ENCODE data around the gene CPSF2. TPM values are rescaled to one million over a fixed set of nuclear protein-coding genes. Genes with fewer than 3 reads are reported as not detected.

CPSF2 gene
- 10 to 100 TPM; 31.6 to 52.4 (median 41.1) TPM for polyA plus RNA-seq (ENCODE audit: insufficient read length in 10 of 10)
- long read RNA-seq, donor 1, full-length matches to known transcripts, result 3 of 10 reads
- long read RNA-seq, donor 1, partial matches to known transcripts, result 7 of 10 reads
- long read RNA-seq, donor 1, other reads (novel, unspliced or antisense), result 0 of 10 reads
- long read RNA-seq, donor 2, full-length matches to known transcripts, result 1 of 1 reads
- long read RNA-seq, donor 2, partial matches to known transcripts, result 0 of 1 reads
- long read RNA-seq, donor 2, other reads (novel, unspliced or antisense), result 0 of 1 reads
- long read RNA-seq, donor 3, result 0 reads
- long read RNA-seq, donor 4, full-length matches to known transcripts, result 1 of 1 reads
- long read RNA-seq, donor 4, partial matches to known transcripts, result 0 of 1 reads
- long read RNA-seq, donor 4, other reads (novel, unspliced or antisense), result 0 of 1 reads
- long read RNA-seq, donor 5, full-length matches to known transcripts, result 2 of 2 reads
- long read RNA-seq, donor 5, partial matches to known transcripts, result 0 of 2 reads
- long read RNA-seq, donor 5, other reads (novel, unspliced or antisense), result 0 of 2 reads
- long read RNA-seq, donor 6, result 0 reads
- long read RNA-seq, donor 7, result 0 reads
- long read RNA-seq, donor 8, partial matches to known transcripts, result 5 of 5 reads
- long read RNA-seq, donor 8, other reads (novel, unspliced or antisense), result 0 of 5 reads
- long read RNA-seq, donor 9, result 0 reads

DNA sequence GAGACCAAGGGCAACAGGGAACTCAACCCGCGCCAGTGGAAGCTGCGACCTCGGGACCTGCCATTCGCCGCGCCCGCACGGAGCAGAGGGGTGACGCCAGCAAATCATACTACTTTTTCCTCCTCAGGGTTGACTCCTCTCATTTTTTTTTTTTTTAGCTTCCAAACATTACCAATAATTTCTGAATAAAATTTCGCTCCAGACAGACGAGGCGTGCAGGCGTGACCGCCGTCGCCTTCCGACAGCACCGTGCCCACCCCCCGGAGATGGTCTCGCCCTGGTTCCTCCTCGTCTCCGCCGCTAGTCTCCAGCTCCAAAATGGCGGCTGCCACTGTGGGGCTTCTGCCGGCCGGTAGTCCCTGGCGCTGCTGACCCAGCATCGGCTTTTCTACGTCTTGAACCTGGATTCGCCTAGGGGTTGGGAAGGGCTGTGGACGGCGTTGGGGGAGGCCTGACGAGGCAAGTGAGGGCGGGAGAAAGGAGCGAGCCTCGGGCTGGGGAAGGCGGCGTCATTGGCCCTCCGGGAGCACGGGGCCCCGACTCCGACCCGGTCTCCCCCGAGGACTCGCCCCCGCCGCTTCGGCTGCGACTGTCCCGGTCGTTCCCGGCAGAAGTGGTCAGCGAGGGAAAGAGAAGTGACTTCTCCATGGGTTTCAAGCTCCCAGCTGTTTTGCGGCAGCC, at the start of gene CPSF2, which contains the start of gene NDUFB1:
TSS of gene CPSF2 (plus strand) at position 300 of the 681 bp plus-strand sequence. CDS start 9,016 bp downstream, outside the sequence.
TSS of gene NDUFB1 (minus strand) at position 37 of the 681 bp plus-strand sequence. CDS start 4,069 bp downstream, outside the sequence.
- DNase-seq, result peak; percentile 79 to 96 (median 88)

DNA sequence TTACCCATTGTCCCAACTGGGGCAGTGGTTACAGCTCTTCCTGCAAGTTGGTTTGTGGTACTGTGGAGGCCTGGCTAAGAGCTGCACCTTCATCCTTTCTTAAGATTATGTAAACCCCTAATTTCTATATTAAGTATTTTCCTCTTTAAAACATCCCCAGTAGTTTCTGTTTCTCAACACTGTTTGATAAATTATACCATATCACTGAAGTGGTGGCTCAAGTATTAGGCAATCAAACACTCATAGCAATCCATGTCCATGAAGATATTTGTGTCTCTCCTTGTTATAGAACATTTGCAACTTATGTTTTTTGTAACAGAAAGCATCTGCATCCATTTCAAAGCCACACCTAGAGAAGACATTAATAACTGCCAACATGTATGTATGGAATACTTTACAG, 47.2 kb upstream of the CPSF2 start:
- DNase-seq, result no peak

DNA sequence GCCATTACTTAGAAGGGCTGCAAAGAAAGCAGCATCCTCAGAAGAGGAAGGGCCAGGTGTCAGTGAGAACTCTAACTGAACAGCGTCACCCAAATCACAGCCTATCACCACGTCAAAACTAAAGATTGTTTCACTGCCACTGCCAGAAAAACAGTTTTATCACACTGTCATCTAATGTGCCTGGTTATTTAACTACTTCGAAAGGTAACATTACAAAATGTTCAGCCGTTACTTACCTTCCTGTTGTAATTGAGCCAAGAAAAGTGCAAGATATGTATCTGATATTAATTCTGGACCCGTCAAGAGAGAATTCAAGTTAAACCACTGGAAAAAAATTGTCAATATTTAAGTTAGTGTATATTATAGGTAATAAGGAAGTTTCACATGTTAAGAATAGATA, 33.3 kb upstream of the CPSF2 start:
- no peak for DNase-seq

DNA sequence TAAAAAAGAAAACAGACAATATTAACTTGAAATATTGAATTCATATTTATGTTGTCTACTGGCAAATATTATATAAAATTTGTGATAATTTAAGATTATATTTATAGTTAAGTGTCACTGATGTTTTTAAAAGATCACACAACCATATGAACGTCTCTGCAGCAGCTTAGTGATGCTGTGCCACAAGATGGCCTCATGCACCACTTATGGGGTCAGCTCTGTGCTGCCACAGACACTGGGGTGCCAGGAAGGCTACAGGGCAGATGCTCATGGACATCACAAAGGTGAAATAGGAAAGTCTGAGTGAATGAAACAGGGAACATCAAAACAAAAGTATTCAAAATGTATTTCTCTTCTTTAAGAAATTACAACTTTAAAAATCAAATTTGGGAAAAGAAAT, 28.4 kb upstream of the CPSF2 start:
- DNase-seq, result no peak

DNA sequence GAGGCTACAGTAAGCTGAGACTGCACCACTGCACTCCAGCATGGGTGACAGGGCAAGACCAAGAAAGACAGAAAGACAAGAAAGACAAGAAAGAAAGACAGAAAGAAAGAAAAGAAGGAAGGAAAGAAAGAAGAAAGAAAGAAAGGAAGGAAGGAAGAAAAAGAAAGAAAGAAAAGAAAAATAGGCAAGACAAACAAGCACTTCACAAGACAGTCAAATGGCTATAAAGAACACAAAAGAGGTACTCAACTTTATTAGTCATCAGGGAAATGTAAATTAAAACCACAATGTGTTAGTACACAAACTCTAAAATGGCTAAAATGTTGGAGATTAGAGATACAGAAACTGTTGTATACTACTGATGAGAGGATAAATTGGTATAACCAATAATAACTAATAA, 22.0 kb upstream of the CPSF2 start:
- DNase-seq, result no peak

DNA sequence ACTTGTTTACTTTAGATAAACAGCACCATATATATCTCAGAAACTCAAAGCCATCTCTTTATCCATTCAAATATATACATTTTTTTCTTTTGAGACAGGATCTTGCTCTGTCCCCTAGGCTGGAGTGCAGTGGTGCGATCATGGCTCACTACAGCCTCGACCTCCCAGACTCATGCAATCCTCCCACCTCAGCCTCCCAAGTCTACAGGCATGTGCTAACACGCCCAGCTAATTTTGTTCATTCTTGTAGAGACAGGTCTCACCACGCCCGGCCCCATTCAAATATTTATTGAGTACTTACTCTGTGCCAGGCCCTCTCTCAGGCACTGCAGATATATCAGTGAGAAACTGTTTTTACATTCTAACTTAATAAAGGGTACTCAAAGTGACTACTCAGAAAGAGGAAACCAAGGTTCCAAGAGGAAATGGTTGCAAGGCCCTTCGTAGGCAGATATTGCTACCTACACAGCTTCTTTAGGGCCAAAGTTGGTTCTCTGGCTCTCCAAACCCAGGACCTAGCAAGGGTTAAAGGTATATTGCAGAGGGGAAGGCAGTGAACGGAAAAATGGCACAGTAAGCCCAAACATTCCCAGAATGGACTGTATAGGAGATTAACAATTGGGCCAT, 18.3 kb upstream of the CPSF2 start:
- DNase-seq, result no peak

DNA sequence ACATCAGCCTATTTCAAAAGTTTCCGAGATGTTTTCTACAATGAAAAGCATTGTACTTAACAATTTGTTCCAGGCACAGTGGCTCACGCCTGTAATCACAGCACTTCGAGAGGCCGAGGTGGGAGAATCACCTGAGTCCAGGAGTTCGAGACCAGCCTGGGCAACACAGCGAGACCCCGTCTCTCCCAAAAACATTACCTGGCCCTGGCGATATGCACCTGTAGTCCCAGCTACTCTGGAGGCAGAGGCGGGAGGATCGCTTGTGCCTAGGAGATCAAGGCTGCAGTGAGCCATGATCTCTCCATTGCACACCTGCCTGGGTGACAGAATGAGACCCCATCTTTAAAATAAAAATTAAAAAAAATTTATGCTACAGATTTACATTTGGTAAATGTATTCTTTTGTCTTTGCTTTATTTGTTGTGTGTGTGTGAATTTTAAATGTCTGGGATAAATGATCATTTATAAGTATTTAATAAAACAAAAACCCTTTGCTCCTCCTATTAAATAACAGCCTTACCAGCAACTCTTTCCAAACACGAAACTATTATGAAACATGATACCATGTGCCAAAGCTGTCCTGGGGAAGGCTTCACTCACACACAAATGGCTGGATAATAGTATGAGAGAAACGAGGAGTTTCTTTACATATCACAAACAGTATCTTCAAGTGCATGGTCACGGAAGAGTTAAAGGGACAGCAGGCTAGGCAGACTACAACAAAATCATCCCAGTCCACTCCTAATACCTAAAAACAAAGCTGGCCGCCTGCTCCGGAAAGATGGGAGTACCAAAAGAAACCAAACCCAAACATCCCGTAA, 16.5 kb upstream of the CPSF2 start:
- DNase-seq, result no peak

DNA sequence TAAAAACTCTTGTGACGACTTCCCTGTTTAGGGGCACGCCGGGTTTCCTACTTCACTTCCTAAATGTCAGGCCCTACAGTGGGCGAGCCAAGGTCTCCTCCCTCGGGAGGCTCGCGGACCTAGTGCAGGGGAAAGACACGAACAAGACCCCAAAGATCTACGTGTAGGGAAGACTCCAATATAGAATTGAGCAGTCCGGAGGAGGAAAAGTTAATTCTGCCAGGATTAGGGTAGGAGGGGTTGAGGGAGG, 16.0 kb upstream of the CPSF2 start:
- no peak for DNase-seq

DNA sequence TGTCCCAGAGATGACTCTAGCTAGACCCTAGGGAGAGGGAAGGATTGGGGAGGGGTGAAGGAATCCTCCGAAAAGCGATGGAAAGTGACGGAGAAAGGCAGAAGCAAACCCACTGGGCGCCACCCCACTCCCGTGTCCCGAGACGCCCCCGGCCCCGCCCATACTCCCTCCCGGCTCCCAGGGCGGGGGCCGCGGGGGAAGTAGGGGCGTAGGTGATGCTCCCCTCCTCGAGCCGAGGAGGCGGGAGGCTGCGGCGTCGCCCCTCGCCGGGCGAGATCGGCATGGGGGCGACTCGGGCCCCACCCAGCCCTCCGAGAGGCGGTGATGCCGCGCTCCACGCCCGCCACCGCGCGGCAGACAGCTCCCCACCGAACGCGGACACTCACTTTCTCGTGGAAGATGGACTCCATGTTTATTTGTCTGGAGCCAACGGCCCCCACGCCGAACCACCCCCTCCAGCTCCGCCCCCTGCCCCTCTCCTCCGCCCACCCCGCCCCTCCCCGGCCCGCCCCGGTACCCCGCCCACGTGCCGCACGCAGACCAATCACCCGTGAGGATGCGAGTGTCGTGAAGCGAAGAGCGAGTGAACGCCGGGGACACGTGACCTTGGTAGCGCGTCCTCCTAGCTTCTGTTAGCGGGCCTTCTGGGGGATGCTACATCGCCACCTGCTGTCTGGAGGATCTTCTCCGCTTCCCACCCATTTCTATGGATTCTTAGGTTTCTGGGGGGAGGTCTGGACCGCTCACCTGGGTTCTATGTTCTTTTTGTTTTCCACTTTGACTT, 15.4 kb upstream of the CPSF2 start, which contains the start of gene ATXN3:
TSS of gene ATXN3 (minus strand) at position 440 of the 784 bp plus-strand sequence. CDS start at position 410, 30 bp downstream.
- peak; percentile 98 to 99 (median 99) for DNase-seq

DNA sequence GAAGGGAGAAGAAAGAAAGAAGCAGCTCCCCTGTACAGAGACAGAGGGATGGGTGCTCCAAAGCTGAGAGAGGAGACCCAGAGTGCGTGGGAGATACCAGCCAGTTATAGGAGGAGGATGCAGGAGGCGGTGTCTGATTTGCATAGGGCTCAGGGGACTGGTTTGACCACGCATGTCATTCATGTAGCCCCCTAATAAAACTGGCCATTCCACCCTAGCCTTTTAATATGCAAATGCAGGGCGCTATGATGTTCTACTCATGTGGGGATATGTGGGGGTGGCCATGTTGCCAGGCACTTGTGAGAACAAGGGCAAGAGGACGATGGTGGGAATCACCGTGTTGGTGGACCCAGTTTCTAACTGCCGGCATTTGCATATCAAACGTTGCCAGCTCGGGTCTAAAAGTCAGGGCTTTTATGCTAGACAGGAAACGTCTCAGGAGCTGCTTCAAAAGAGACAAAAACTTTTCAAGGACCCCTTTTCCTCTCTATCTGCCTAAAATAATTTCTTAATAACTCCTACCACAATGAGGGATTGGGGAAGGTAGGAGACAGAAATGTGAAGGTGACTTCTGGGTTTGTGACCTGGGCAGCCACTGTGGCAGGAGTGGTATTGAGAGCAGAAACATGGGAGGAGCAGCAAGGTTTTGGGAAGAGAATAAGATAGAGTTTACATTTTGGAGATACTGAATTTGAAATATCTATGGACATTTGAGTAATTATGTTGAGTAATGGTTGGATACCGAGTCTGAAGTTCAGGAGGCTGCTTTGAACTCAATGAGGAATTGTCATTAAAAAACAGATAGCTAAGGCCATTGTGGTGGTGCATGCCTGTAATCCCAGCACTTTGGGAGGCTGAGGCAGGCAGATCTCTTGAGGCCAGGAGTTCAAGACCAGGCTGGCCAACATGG, 13.2 kb upstream of the CPSF2 start:
- no peak for DNase-seq

DNA sequence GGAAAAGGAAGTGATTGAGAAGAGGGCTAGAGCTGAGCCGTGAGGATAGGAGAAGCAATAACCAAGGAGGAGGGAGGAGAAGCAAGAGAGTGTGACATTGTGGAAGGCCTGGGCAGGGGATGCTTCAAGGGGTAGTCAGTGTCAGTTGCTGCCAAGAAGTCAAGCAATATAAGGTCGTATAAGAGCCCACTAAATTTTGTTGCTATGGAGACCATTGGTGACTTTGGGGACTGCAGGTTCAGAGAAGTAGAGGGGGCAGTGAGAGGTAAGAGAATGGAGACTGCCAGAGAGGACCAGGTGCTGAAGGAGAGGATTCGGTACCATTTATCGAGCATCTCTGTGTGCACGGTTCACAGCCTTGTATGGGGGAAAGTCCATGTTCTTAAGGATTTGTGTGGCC, 12.3 kb upstream of the CPSF2 start:
- DNase-seq, result no peak

DNA sequence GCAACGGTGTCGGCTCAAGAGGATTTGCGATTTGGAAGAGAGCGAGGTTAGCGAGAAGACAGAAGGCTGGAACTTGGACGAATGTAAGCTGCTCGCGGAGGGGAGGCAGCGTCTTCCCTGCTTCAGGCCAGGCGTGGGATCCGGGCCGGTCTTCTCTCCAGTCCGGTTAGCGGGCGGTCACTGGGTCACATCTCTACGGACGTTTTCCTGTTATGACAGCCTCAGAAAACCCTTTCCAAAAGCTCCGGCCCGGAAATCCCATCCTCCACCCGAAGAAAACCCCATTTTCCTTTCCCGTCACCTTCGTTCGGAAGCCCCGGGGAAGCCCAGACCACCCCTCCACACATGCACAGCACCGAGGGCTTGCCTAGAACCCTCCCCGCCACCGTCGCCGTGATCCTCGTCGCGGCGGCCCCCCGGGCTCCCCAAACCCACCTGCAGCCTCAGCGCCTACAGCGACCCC, 531 bp upstream of the CPSF2 start:
- DNase-seq, result no peak

DNA sequence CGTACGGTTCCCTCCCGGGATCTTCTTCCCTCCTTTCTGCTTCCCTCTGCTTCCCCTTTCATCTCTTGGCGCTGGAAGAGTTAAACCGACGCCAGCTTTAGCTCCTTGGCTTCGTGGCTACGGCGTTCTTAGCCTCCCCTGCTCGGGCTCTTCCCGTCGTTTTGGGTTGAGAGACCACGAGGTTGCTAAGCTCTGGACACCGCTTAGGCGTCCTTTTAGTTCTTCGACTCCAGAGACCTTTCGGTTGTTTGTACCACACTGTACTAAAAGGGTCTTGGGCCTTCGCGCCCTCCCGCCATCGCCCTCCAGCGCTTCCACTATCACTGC, 545 bp downstream of the CPSF2 start:
- peak; percentile 15 to 83 (median 51) for DNase-seq

DNA sequence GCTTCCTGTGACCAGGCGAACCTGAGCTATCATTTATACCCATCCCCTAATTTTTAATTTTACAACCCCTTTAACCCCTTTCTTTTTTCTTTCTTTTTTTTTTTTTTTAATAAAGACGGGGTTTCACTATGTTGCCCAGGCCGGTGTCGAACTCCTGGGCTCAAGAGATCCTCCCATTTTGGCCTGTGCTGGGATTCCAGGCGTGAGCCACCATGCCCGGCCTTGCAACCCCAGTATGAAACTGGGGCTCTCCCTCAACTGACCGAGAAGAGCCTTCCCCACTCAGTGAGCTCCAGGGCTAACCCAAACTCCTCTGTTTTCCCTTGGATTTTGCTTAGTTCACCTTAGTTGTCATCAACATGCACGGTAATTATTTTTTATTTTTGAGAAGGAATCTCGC, 992 bp downstream of the CPSF2 start:
- no peak for DNase-seq

DNA sequence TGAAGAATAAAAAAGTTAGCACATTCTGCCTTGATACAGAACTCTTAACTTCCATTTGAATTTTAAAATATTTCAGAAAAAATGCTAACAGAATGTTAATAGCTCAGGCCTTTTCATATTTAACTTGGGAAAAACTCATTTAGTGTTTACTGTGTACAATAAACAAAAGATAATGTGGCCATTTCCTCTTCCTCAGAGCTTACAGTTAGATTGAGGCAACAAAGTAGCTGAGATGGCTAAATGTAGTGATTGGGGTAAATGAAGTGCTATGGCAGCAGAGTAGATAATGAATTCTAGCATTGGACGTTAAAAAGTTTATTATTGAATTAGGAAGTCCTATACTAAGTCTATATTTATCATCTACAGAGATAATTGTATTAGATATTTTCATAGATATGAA, 12.7 kb downstream of the CPSF2 start:
- no peak for DNase-seq

DNA sequence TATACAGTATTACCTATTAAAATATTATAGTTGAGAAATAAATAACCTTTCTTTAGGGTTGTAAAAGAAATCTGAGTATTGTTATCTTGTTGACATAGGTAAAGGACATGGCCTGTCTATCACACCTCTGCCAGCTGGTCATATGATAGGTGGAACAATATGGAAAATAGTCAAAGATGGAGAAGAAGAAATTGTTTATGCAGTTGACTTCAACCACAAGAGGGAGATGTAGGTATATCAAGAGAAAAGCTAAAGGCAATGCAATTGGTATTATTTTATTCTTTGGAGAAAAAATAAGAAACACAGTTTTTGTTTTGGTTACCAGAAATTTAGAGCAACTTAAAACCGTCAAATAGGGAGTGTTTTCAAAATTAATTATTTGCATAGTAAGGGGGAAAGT, 13.5 kb downstream of the CPSF2 start:
- DNase-seq, result peak; percentile 25 to 68 (median 31)

DNA sequence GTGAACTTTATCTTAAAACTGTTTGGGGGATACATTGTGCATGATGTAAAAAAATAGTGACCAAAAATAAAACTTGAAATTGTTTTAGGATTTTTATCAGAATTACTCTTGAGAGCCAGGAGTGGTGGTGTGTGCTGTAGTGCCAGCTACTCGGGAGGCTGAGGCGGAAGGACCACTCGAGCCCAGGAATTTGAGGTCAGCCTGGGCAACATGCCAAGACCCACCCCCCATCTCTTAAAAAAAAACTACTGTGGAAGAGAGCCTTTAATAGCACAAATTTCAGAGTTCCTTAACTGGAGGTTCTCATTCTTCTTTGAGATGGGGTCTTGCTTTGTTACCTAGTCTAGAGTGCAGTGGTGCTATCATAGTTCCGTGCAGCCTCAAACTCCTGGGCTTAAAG, 21.5 kb downstream of the CPSF2 start:
- no peak for DNase-seq

DNA sequence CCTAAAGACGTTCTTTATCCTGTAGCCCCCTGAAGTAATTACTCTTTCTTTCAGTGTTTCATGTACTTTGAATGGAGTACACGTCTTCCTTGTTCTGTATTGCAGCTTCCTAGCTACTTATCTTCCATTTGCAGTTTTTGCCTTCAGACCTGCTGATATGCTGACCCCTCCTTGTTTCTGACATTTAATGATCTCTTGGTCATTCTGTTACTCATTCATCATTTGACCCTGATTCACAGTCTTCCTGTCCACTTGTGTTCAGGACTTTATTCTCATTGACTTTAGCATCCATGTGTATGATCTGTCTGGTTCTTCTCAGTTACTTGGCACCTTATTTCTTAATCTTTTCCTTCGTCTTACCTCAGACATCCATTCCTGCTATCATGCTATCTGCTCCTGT, 22.2 kb downstream of the CPSF2 start:
- no peak for DNase-seq

DNA sequence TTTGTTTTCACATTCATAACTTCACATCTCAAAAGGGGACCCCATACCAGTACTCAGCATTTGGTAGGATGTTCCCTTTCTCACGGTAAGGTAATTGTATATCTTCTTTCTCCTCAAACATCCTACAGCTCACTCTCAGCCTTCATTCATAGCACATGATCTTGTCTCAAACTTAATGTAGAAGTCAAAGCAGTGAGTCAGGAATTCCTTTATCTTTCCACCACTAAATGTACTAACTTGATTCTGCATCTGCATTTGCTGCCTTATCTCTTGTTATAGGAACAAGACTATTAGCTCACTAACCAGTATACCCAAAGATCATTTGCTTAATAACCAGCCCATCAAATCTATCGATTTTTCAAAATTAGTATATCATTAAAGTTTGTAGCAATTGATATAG, 22.9 kb downstream of the CPSF2 start:
- no peak for DNase-seq

Measured in muscle of back (tissue), 13 donors.